NCI-H1105 treated with DMSO at 0.1 percent for 48 hours (cell line): ENCODE data around the gene EMC10.
"Not testable (repeated sequence)": the region's sequence is repeated elsewhere in the genome, so short reads cannot be mapped to it uniquely, and the experiment has no call there.

ENCODE experiments used
- DNase-seq: peaks from one replicate; lab custom pipeline; 2025; lab: John Stamatoyannopoulos, UW

EMC10 gene

GRCh38 chr19:50451223-50451534, 25.1 kb upstream of the EMC10 start:
- no peak for DNase-seq

- no peak for DNase-seq
Observed at GRCh38 chr19:50453243-50453642, 23.1 kb upstream of the EMC10 start.

- no peak for DNase-seq
Observed at GRCh38 chr19:50455992-50456391, 20.3 kb upstream of the EMC10 start.

- no peak for DNase-seq
Observed at GRCh38 chr19:50457300-50457699, 19.0 kb upstream of the EMC10 start.

- no peak for DNase-seq
Observed at GRCh38 chr19:50458396-50459066, 17.8 kb upstream of the EMC10 start.

DNA sequence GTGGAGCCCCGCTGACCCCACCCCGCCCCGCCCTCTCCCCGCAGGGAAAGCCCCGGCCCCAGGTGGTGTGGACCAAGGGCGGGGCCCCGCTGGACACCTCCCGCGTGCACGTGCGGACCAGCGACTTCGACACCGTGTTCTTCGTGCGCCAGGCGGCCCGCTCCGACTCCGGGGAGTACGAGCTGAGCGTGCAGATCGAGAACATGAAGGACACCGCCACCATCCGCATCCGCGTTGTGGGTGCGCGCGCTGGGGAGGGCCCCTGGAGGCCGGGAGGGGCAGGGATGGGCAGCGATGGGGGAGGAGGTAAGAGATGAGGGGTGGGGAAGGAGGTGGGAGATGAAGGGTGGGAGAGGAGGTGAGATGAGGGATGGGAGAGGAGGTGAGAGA, 17.2 kb upstream of the EMC10 start:
- DNase-seq, result no peak

- DNase-seq, result no peak
Observed at GRCh38 chr19:50459638-50460037, 16.7 kb upstream of the EMC10 start.

GRCh38 chr19:50460161-50460765, 16.0 kb upstream of the EMC10 start:
- no peak for DNase-seq

- peak; percentile 72 for DNase-seq
Observed at GRCh38 chr19:50461066-50461875, 15.0 kb upstream of the EMC10 start.

GRCh38 chr19:50462970-50463369, 13.3 kb upstream of the EMC10 start:
- no peak for DNase-seq

DNA sequence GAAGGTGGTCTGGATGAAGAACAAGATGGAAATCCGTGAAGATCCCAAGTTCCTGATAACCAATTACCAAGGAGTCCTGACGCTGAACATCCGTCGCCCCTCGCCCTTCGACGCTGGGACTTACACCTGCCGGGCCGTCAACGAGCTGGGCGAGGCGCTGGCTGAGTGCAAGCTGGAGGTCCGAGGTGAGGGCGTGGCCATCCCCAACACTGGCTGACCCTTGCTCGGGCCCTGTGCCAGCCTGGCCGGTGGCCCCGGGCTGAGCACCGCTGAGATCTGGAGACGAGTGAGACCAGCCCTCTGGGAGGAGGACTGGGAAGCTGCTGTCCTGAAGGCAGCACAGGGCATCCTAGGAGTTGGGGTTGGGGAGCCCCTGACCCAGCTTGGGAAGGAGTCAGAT, 12.0 kb upstream of the EMC10 start:
- no peak for DNase-seq

GRCh38 chr19:50465000-50465399, 11.3 kb upstream of the EMC10 start:
- DNase-seq, result no peak

GRCh38 chr19:50465986-50466705, 10.2 kb upstream of the EMC10 start:
- peak; percentile 79 for DNase-seq

DNA sequence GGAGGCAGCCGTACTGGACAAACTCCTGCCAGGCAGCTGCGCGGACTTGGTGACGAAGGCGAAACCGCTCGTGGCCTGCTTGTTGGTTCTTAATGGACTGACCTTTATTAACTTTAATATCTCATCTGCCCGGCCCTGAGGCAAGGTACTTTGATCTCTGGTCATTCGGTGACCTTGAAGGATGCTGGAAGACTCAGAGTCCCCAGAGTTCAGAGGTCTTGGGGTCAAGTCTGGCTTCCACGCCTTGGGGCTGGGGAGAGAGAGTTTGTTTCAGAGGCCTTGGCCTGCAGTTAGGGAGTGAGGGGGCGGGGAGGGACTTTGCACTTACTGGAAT, 9.6 kb upstream of the EMC10 start:
- DNase-seq, result no peak

- no peak for DNase-seq
Observed at GRCh38 chr19:50467566-50467965, 8.7 kb upstream of the EMC10 start.

DNA sequence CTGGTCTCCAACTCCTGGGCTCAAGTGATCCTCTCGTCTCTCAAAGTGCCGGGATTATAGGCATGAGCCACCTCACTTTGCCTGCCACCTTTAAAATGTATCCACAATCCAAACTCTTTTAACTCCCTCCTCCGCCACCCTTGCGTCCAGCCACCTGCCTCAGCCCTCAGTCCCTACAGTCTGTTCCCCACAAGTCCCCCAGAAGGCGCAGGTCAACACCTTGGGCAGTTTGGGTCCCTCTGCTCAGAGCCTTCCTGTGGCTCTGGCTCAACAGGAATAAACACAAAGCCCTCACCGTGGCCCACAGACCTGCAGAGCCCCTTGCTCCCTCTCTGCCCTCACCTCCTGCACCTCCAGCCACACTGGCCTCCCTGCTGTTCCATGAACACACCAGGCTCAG, 7.5 kb upstream of the EMC10 start:
- DNase-seq, result no peak

- not testable (repeated sequence) for DNase-seq
Observed at GRCh38 chr19:50473336-50473735, 3.0 kb upstream of the EMC10 start.

- DNase-seq, result no peak
Observed at GRCh38 chr19:50475101-50475568, 1.2 kb upstream of the EMC10 start.

DNA sequence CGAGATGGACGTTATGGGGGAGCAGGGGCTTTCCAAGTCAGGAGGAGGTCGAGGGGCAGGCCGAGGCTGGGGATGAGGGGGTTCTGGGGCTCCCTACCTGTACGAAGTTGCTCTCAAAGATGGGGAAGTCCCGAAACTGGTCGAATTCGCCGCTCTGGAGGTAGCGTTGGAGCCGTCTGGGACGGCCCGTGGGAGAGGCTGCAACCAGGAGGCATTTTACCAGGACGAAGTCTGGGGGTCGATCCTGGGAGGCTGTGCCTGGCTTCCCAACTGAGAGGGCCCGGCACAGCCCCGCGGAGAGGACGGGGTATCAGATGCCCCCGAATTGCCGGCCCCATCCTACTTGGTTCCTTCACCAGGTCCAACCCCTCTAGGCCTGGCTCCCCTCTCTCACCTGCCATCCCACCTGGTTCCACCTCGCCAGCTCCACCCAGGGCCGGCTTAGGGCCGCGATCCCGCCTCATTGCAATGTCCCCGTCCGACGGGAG, 527 bp upstream of the EMC10 start:
- no peak for DNase-seq

GRCh38 chr19:50476907-50477238, 566 bp downstream of the EMC10 start:
- DNase-seq, result no peak

GRCh38 chr19:50477751-50478515, 1.6 kb downstream of the EMC10 start:
- no peak for DNase-seq
